SU-DHL-6 (cell line): ENCODE data around the gene MUC3A.

ENCODE experiments used
- CTCF ChIP-seq: fragments of 200-600 bp; sonication (generic); IDR thresholded peaks from one replicate; pipeline ENCODE4 v1.5.1; 2017; ENCODE audit warnings: antibody characterized with exemption, mild to moderate bottlenecking, low read length, moderate library complexity; ENCODE audit not compliant: insufficient read depth, poor library complexity, severe bottlenecking
- EZH2phosphoT487 ChIP-seq: fragments of 200-600 bp; sonication (generic), shearing (Covaris generic); conservative IDR thresholded peaks from 2 replicates; pipeline ENCODE4 v1.6.1; 2018; ENCODE audit warnings: mild to moderate bottlenecking, antibody characterized with exemption, low read length, moderate library complexity, mixed read lengths

- TF ChIP-seq CTCF (no peak), EZH2phosphoT487 (no peak)
These were observed 29.0 kb downstream of the MUC3A start for GRCh38 chr7:100978300-100978699.
